NCI-H69 (cell line): ENCODE results near the gene SMTNL2.
"Not testable (repeated sequence)": the region's sequence is repeated elsewhere in the genome, so short reads cannot be mapped to it uniquely, and the experiment has no call there.

ENCODE experiments used
- DNase-seq: peaks from one replicate; lab custom pipeline; 2025; lab: John Stamatoyannopoulos, UW

SMTNL2 gene

GRCh38 chr17:4585638-4585994 is 1.3 kb downstream of the SMTNL2 start:
- DNase-seq: no peak

GRCh38 chr17:4586043-4586442 is 1.7 kb downstream of the SMTNL2 start:
- DNase-seq: no peak

GRCh38 chr17:4587195-4587594 is 2.9 kb downstream of the SMTNL2 start:
- DNase-seq: no peak

GRCh38 chr17:4587803-4588202 is 3.5 kb downstream of the SMTNL2 start:
- no peak for DNase-seq

GRCh38 chr17:4588391-4588790 is 4.1 kb downstream of the SMTNL2 start:
- DNase-seq: no peak

DNA sequence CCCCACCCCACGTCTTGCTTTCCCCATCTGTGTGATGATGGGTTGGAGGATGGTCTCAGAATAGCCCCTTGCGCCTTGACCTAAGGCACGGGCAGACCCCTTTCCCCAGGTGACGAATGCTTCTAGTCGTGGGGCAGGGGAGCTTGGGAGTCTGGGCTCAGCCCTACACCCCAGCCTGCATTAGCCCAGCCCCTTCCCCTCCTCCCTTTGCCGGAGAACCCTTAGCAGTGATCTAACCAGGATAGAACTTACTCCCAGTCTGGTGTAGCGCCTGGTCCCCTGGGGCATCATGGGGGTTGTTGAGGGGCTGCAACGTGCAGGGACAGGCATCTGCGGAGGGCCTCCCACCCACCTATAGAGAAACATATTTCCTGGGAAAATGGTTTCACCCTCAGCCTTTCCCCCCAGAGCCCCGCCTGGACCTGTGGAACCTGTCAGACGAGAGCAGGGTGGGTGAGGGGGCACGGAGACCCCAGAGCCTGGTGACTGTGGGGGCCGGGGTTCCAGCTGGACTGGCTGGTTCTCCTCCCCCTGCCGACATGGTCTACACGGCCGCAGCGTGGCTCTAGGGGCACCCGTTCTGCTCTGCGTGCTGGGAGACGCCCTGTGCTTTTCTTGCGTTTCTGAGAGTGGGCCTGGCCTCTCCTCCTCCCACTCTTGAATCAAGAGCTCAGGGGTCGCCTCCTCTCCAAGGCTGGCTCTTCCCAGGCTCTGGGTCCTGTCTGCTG is 4.7 kb downstream of the SMTNL2 start:
- DNase-seq: no peak

GRCh38 chr17:4590042-4590441 is 5.7 kb downstream of the SMTNL2 start:
- DNase-seq: not testable (repeated sequence)

- DNase-seq: no peak
These were observed 6.7 kb downstream of the SMTNL2 start for GRCh38 chr17:4590981-4591453.

GRCh38 chr17:4591529-4591928 is 7.2 kb downstream of the SMTNL2 start:
- peak; percentile 2 for DNase-seq

GRCh38 chr17:4592240-4593005 is 8.1 kb downstream of the SMTNL2 start:
- no peak for DNase-seq

DNA sequence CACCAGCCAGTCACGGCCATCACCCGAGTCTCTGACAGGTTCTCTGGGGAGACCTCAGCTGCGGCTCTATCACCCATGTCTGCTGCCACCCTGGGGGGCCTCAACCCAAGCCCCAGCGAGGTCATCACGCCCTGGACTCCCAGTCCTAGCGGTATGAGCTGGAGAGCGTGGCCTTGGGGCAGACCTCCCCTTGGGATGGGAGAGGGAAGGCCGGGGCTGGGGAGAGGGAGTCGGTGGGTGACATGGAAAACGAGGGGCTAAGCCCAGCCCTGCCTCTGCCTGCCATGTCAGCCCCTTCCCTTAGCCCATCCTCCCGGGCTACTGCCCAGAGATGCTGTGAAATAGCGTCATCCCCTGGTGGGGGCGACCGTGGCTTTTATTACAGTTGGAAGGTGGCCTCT is 8.7 kb downstream of the SMTNL2 start:
- no peak for DNase-seq

DNA sequence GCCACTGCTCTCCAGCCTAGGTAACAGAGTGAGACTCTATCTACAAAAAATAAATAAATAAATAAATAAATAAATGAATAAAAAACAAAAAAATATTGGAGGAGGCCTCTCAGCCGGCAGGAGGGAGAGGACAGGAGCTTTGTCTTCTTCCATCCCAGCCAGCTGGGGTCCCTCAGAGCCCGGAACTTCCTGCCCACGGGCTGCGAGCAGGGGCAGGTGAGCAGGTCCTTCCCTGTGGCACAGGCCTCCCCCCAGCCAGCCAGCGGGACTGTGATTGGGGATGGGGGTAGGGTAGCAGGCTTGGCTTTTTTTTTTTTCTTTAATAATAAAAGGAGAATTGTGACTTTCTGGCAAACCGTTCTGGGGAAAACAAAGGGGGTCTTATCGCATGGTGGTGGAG is 10.1 kb downstream of the SMTNL2 start:
- DNase-seq: no peak

DNA sequence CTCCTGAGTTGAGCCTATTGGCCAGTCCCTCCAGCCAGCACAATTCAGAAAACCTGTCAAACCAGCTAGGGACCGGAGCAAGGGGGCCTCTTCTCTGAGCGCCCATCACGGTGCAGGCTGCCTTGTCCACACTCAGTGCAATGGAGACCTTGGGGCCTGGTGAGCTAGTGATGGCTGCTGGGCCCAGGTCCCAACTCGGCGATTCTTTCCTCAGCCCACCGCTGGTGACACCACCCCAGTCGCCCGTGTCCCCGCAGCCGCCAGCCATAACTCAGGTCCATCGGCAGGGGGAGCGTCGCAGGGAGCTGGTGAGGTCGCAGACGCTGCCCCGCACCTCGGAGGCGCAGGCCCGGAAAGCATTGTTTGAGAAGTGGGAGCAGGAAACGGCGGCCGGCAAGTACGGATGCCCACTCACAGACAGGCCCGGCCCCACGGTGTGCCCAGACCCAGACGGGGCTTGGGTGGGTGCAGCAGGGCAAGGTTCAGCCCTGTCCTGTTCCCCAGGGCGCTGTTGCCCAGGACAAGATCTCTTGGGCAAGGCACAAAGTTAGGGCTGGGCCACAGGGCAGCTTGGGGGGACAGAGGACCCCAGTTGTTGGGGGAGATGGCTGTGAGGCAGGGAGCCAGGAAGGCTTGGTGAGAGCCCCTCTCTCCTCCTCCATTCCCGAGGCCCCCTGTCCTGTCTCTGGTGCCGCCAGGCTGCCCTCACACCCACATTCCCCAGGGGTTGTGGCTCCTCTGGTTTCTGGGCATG is 10.8 kb downstream of the SMTNL2 start:
- DNase-seq: no peak

DNA sequence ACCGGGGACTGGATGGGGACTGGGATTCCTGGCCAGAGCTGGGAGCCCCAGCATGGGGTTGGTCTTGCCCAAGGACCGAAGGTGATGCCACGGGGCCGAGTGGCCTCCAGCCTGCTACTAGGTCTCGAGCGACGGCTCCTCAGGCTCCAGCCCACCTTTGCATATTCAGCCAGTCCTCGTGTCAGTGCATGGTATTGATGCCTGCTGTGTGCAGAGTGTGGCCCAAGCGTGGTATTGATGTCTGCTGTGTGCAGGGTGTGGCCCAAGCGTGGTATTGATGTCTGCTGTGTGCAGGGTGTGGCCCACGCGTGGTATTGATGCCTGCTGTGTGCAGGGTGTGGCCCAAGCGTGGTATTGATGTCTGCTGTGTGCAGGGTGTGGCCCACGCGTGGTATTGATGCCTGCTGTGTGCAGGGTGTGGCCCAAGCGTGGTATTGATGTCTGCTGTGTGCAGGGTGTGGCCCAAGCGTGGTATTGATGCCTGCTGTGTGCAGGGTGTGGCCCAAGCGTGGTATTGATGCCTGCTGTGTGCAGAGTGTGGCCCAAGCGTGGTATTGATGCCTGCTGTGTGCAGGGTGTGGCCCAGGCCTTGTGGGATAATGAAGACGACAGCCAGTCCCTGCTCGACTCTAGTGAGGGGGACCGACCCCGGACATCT is 11.5 kb downstream of the SMTNL2 start:
- DNase-seq: not testable (repeated sequence)

GRCh38 chr17:4596636-4597380 is 12.5 kb downstream of the SMTNL2 start:
- no peak for DNase-seq

GRCh38 chr17:4597975-4598374 is 13.6 kb downstream of the SMTNL2 start:
- DNase-seq: no peak

GRCh38 chr17:4598776-4599504 is 14.6 kb downstream of the SMTNL2 start:
- no peak for DNase-seq

- peak; percentile 87 for DNase-seq
These were observed 15.4 kb downstream of the SMTNL2 start for GRCh38 chr17:4599505-4600281.

- DNase-seq: peak; percentile 65
These were observed 16.2 kb downstream of the SMTNL2 start for GRCh38 chr17:4600563-4600962.

- no peak for DNase-seq
These were observed 17.0 kb downstream of the SMTNL2 start for GRCh38 chr17:4601326-4601725.
